ENCODE data around the gene TTC36.
"Not testable (repeated sequence)": the region's sequence is repeated elsewhere in the genome, so short reads cannot be mapped to it uniquely, and the experiment has no call there.

Gene TTC36

GRCh38 chr11:118532852-118533768, 5.8 kb downstream of the TTC36 start:
- DNase-seq: no peak

- DNase-seq: no peak
Measured at GRCh38 chr11:118533769-118534729, 6.8 kb downstream of the TTC36 start.

DNA sequence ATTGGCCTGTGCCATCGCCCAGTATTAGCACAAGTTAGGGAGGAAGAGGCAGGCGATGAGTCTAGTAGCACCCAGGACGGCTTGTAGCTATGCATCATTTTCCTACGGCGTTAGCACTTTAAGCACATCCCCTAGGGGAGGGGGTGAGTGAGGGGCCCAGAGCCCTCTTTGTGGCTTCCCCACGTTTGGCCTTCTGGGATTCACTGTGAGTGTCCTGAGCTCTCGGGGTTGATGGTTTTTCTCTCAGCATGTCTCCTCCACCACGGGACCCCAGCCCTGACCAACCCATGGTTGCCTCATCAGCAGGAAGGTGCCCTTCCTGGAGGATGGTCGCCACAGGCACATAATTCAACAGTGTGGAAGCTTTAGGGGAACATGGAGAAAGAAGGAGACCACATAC, 8.0 kb downstream of the TTC36 start:
- DNase-seq: no peak

- DNase-seq: no peak
Measured at GRCh38 chr11:118536726-118537125, 9.5 kb downstream of the TTC36 start.

GRCh38 chr11:118537409-118537980, 10.2 kb downstream of the TTC36 start:
- DNase-seq: no peak

- no peak for DNase-seq
Measured at GRCh38 chr11:118544010-118544646, 16.9 kb downstream of the TTC36 start.

GRCh38 chr11:118544647-118545010, 17.4 kb downstream of the TTC36 start:
- no peak for DNase-seq

DNA sequence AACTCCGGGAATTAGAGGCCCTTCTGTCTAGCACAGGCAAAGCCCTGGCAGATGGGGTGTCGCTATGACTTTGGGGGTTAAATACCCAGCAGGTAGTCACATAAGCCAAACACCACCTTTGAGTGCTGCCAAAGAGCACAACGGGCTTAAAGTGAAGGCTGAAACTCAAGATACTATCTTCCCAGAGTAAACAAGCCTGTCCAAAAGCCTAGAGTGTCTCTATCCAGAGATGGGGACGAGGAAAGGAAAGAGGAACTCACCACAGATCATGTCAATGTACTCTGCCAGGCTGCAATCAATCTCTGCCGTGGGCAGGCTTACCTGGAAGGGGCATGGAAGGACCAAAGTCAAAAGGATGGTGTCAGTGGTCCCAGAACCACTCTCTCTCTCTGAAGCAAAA, 18.3 kb downstream of the TTC36 start:
- DNase-seq: no peak

DNA sequence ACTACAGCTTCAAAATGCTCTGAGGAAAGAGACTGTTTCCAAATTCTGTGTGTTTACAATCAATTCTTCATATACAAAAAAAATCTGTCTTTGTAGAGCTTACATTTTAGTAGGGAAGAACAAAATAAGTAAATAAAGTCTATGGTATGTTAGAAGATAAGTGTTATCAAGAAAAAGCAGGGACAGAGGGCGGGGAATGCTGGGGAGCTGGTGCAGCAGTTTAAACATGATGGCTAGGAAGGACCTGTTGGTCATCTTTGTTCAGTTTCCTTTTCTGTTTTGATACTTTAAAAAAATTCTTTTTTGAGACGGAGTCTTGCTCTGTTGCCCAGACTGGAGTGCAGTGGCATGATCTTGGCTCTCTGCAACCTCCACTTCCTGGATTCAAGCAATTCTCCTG, 19.9 kb downstream of the TTC36 start:
- no peak for DNase-seq

GRCh38 chr11:118552341-118552740, 25.1 kb downstream of the TTC36 start:
- no peak for DNase-seq

GRCh38 chr11:118560806-118561205, 33.5 kb downstream of the TTC36 start:
- no peak for DNase-seq

GRCh38 chr11:118565051-118565450, 37.8 kb downstream of the TTC36 start:
- no peak for DNase-seq

GRCh38 chr11:118569670-118570069, 42.4 kb downstream of the TTC36 start:
- no peak for DNase-seq

- DNase-seq: no peak
Measured at GRCh38 chr11:118570787-118571186, 43.5 kb downstream of the TTC36 start.

GRCh38 chr11:118571701-118572060, 44.4 kb downstream of the TTC36 start:
- not testable (repeated sequence) for DNase-seq

DNA sequence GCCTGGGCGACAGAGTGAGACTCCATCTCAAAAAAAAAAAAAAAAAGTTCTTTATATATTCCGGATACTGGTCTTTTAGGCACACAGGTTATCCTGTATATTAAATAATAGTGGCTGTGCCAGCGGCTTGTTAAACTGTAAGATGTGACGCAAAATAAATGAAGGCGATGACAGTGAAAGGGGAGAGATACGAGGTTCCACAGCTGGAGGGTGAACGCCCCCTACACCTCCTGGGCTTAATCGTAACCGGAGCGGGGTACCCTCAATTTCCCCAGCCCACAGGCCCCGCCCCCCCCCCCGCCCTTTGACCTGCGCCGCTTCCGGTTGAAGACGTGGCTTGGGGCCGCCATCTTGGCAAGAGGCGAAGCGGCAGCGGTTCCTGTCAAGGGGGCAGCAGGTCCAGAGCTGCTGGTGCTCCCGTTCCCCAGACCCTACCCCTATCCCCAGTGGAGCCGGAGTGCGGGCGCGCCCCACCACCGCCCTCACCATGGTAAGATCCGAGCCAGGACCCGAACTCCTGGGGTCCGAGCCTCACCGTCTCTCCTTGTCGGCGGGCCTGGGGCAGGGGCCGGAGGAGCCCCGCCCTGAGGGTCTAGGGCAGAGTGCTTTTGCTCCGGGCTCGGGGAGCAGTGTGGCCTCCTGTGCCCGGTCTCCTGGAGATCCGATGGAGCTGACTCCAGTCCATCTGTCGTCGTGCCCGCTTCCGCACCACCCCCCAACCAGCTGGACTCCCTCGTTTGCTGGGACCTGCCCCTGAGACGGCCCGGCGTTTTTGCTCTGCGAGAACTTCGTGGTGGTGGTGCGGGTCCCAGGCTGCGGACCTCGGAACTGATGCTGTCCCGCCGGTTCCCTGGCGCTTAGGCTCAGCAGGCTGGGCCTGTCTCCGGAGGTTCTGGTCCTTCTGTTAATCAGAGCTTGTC, 45.0 kb downstream of the TTC36 start, which contains the start of gene ARCN1:
ARCN1 (plus strand) TSS at position 349 of the 920 bp plus-strand sequence; CDS start at position 488, 139 bp downstream.
- DNase-seq: peak; percentile 64

DNA sequence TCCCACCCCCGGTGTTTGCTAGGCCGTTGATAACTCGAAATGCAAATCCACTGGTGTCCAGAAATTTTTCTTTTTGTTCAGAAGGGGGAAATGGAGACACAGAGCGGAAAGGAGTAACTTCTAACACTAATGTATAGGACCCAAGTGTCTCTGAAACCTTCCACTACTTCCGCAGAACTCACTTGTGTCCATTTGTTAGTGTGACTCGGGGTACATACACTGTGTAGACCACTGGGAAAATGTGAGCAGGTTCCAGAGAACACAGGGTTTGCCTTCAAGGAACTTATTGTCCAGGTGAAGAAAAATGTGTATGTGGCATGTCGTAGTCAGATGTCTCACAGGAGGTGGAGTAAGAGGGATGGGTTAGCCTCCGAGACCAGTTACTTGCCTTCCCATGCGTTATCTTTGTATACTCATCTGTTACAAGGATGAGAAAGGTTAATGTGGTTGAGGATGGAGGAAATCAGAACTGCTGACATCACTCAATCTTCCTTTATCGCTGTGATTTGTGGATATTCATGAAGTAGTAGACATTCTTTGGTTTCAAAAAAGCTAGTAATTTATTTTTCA, 45.8 kb downstream of the TTC36 start:
- DNase-seq: no peak

GRCh38 chr11:118574636-118575035, 47.4 kb downstream of the TTC36 start:
- no peak for DNase-seq

DNA sequence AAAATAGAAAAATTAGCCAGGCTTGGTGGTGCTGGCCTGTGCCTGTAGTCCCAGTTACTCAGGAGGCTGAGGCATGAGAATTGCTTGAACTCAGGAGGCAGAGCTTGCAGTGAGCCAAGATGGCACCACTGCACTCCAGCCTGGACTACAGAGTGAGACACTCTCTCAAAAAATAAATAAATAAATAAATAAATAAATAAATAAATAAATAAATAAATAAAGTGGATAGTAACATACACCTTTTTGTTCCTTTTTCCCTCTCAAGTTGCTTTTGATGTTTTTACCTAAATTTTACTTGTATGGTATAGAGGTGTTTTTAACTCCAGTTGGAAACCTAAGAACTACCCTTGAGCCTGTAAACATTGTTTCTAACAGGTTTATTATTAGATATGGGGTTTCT, 50.7 kb downstream of the TTC36 start:
- not testable (repeated sequence) for DNase-seq

Data from NCI-H2171 (cell line).